SK-N-SH (cell line): ENCODE measurements around the gene SPATA24. TPM values are rescaled to one million over a fixed set of nuclear protein-coding genes. Genes with fewer than 3 reads are reported as not detected.

Experiments
- CTCF ChIA-PET: fragments of 300-600, 350-600 bp; formaldehyde crosslinking; extraction: SDS; loops from one replicate; lab custom pipeline; 2021; lab: Yijun Ruan, JAX
- POLR2A ChIA-PET: fragments of 350-600 bp; sonication (Branson Sonifier 250); formaldehyde crosslinking; extraction: SDS; loops from one replicate; lab custom pipeline; 2020; ENCODE audit warnings: antibody characterized with exemption, inconsistent platforms; lab: Yijun Ruan, JAX
- DNase-seq: peaks from one replicate; pipeline ENCODE4 v3.0.0; 2012
- H2AFZ ChIP-seq: fragments of 200-600 bp; sonication (generic); 2 replicates; pipeline ENCODE4 v1.8.1; 2016; ENCODE audit warnings: antibody characterized with exemption, mild to moderate bottlenecking, low read depth
- H3F3A ChIP-seq: fragments of 200-600 bp; sonication (generic); replicated peaks from 2 replicates; pipeline ENCODE3; 2016; ENCODE audit warnings: antibody characterized with exemption, mild to moderate bottlenecking; ENCODE audit not compliant: insufficient read depth
- H3K27ac ChIP-seq, 2 experiments: fragments of 200-500 bp in 1 of 2; fragments of 200-600 bp in 1 of 2; sonication (Bioruptor generic) in 1 of 2; sonication (generic), shearing (Covaris generic) in 1 of 2; 2 replicates each; pipeline versions ENCODE4 v1.5.1 to v1.6.1; 2014 to 2016; ENCODE audit warnings: low read depth in 2 of 2, inconsistent platforms in 1 of 2, low read length in 1 of 2, mild to moderate bottlenecking in 1 of 2, mixed read lengths in 1 of 2
- H3K27me3 ChIP-seq: fragments of 200-600 bp; sonication (generic), shearing (Covaris generic); 2 replicates; pipeline ENCODE4 v1.6.1; 2016; ENCODE audit warnings: mixed run types; ENCODE audit not compliant: insufficient read depth
- H3K36me3 ChIP-seq, 2 experiments: fragments of 200-500 bp in 1 of 2; fragments of 200-600 bp in 1 of 2; sonication (Bioruptor generic) in 1 of 2; sonication (generic) in 1 of 2; replicated peaks in 1 of 2; 2 replicates each; pipeline versions ENCODE3 to v1.5.1; 2014 to 2016; ENCODE audit warnings: low read length in 1 of 2, mild to moderate bottlenecking in 1 of 2; ENCODE audit not compliant: insufficient read depth in 2 of 2, control insufficient read depth in 1 of 2
- H3K4me1 ChIP-seq, 2 experiments: fragments of 200-500 bp in 1 of 2; fragments of 200-600 bp in 1 of 2; sonication (Bioruptor generic) in 1 of 2; sonication (generic), shearing (Covaris generic) in 1 of 2; 2 replicates each; pipeline versions ENCODE4 v1.5.1 to v1.6.1; 2014 to 2016; ENCODE audit warnings: low read depth in 1 of 2, low read length in 1 of 2, mixed run types in 1 of 2; ENCODE audit not compliant: insufficient read depth in 2 of 2, control insufficient read depth in 1 of 2
- H3K4me2 ChIP-seq: fragments of 200-600 bp; sonication (generic), shearing (Covaris generic); 2 replicates; pipeline ENCODE4 v1.6.1; 2017; ENCODE audit warnings: mixed run types
- H3K4me3 ChIP-seq, 2 experiments: fragments of 200-500 bp in 1 of 2; fragments of 200-600 bp in 1 of 2; sonication (Bioruptor generic) in 1 of 2; sonication (generic), shearing (Covaris generic) in 1 of 2; 2 replicates each; pipeline versions ENCODE4 v1.5.1 to v1.8.1; 2014 to 2016; ENCODE audit warnings: low read depth in 2 of 2, inconsistent platforms in 1 of 2, low read length in 1 of 2, mild to moderate bottlenecking in 1 of 2, mixed read lengths in 1 of 2, moderate library complexity in 1 of 2
- H3K79me2 ChIP-seq: fragments of 200-600 bp; sonication (generic); 2 replicates; pipeline ENCODE4 v1.8.1; 2017; ENCODE audit warnings: mild to moderate bottlenecking; ENCODE audit not compliant: insufficient read depth
- H3K9ac ChIP-seq: fragments of 200-600 bp; sonication (generic); 2 replicates; pipeline ENCODE4 v1.6.1; 2017; ENCODE audit warnings: mixed run types
- H3K9me2 ChIP-seq: fragments of 200-600 bp; sonication (generic); 2 replicates; pipeline ENCODE4 v1.6.1; 2017; ENCODE audit warnings: mixed run types
- H3K9me3 ChIP-seq: fragments of 200-600 bp; sonication (generic); 2 replicates; pipeline ENCODE4 v1.6.1; 2017; ENCODE audit warnings: mixed run types, mild to moderate bottlenecking, moderate library complexity
- H4K20me1 ChIP-seq: fragments of 200-600 bp; sonication (generic); 2 replicates; pipeline ENCODE4 v1.6.1; 2017; ENCODE audit warnings: mild to moderate bottlenecking, mixed run types; ENCODE audit not compliant: insufficient read depth
- CHD2 ChIP-seq: fragments of 150-350 bp; IDR thresholded peaks from 2 replicates; pipeline ENCODE4 v1.6.1; 2018; ENCODE audit warnings: low read length; ENCODE audit not compliant: partially characterized antibody
- CTCF ChIP-seq: fragments of 200-600 bp; sonication (generic); IDR thresholded peaks from 2 replicates; pipeline ENCODE4 v1.6.1; 2017; ENCODE audit warnings: antibody characterized with exemption, mild to moderate bottlenecking, moderate library complexity
- EP300 ChIP-seq, 2 experiments: IDR thresholded peaks; 2 replicates each; pipeline versions ENCODE4 v1.4.0 to v1.6.1; 2012; ENCODE audit warnings: borderline replicate concordance in 1 of 2, low read depth in 1 of 2, low read length in 1 of 2
- FOXM1 ChIP-seq: IDR thresholded peaks from 2 replicates; pipeline ENCODE4 v1.4.0; 2012; ENCODE audit warnings: low read depth, mild to moderate bottlenecking
- GABPA ChIP-seq: IDR thresholded peaks from 2 replicates; pipeline ENCODE4 v1.4.0; 2012; ENCODE audit warnings: low read depth, mild to moderate bottlenecking
- MAX ChIP-seq: IDR thresholded peaks from 2 replicates; pipeline ENCODE4 v1.4.0; 2012; ENCODE audit warnings: low read depth
- MEF2A ChIP-seq: IDR thresholded peaks from 2 replicates; pipeline ENCODE4 v1.4.0; 2012; ENCODE audit warnings: low read depth, borderline replicate concordance
- MXI1 ChIP-seq: IDR thresholded peaks from 2 replicates; pipeline ENCODE4 v1.6.1; 2012; ENCODE audit warnings: mild to moderate bottlenecking, low read depth, low read length, improper control_type of control experiment
- NRF1 ChIP-seq: IDR thresholded peaks from 2 replicates; pipeline ENCODE4 v1.6.1; 2012; ENCODE audit warnings: low read depth, mild to moderate bottlenecking, low read length
- PBX3 ChIP-seq: IDR thresholded peaks from 2 replicates; pipeline ENCODE4; 2012
- REST ChIP-seq: IDR thresholded peaks from 2 replicates; pipeline ENCODE4 v1.6.1; 2012; ENCODE audit warnings: mild to moderate bottlenecking, low read depth, low read length, moderate library complexity
- RXRA ChIP-seq: IDR thresholded peaks from 2 replicates; pipeline ENCODE4 v1.4.0; 2012; ENCODE audit warnings: low read depth, mild to moderate bottlenecking, borderline replicate concordance
- SIN3A ChIP-seq: IDR thresholded peaks from 2 replicates; pipeline ENCODE4 v1.6.1; 2012; ENCODE audit warnings: low read depth, mild to moderate bottlenecking, low read length, moderate library complexity, borderline replicate concordance
- TCF12 ChIP-seq: IDR thresholded peaks from 2 replicates; pipeline ENCODE4 v1.4.0; 2012
- WGBS: methylation state at CpG from one replicate; pipeline ENCODE4 v1.1.6; 2017; ENCODE audit warnings: low lambda C conversion rate; 5-methylcytosine and 5-hydroxymethylcytosine counted together
- polyA plus RNA-seq, 3 experiments: library from polyadenylated mRNA; depleted of rRNA; stranded (reverse); fragments of >200 nt; gene quantifications; 2 replicates each; pipeline ENCODE4 v1.2.3, GENCODE V29; 2012

Gene SPATA24
- polyA plus RNA-seq, 1 of the 3 experiments (the other 2 are of a cell fraction): 7.6 TPM

GRCh38 chr5:139378101-139378825, 25.6 kb downstream of the SPATA24 start:
- peaks cover 7% of the 10 kb centered on the region; the same call in 1 of the 2 replicates for H4K20me1 ChIP-seq
- H3K9me2 ChIP-seq: no peaks in the 10 kb centered on the region
- no peaks in the 10 kb centered on the region for H3K9me3 ChIP-seq
- no peak overlapping the region for H3K9ac ChIP-seq
- POLR2A ChIA-PET: interaction anchor here (0.6 kb wide), 1 partner anchor 15 kb away, joined by 3 read pairs; no protein-coding TSS in a partner anchor
- no peak for TF ChIP-seq MEF2A
- TF ChIP-seq EP300 (IDR thresholded peaks at IDR 0.05; ENCODE audit: borderline replicate concordance in 1 of 2, low read depth in 1 of 2, low read length in 1 of 2): no peak
- TF ChIP-seq RXRA: no peak
- TF ChIP-seq FOXM1: no peak
- TF ChIP-seq NRF1: no peak
- TF ChIP-seq PBX3: no peak
- no peak for TF ChIP-seq CTCF
- TF ChIP-seq TCF12: no peak
- no peak for TF ChIP-seq MAX
- TF ChIP-seq MXI1: no peak
- TF ChIP-seq, all 33 proteins: peak for 0
- no peak overlapping the region for H3K4me3 ChIP-seq
- H2AFZ ChIP-seq: no peak overlapping the region
- no peak for DNase-seq
- H3K27me3 ChIP-seq: no peaks in the 10 kb centered on the region
- H3K27ac ChIP-seq: no peak overlapping the region
- CTCF ChIA-PET: interaction anchor here (1.3 kb wide), 2 partner anchors 14 to 15 kb away, joined by 3 to 4 read pairs; no protein-coding TSS in a partner anchor
- no peak overlapping the region for H3K4me2 ChIP-seq
- peaks cover 8 to 15% of the 10 kb centered on the region in 2 experiments; a peak in 2 of 4 replicates for H3K4me1 ChIP-seq
- H3K36me3 ChIP-seq: no peaks in the 10 kb centered on the region
- no peaks in the 10 kb centered on the region for H3K79me2 ChIP-seq
- WGBS: 93% methylated on average over 36 of the region's 47 CpGs
- peaks cover 5% of the 10 kb centered on the region for H3F3A ChIP-seq

- Histone ChIP-seq H3K9me2 (no peaks in the 10 kb centered on the region), H3K9ac (no peak overlapping the region), H3K4me2 (no peak overlapping the region), H3K4me1 (peaks cover 4 to 9% of the 10 kb centered on the region in 2 experiments; a peak in 2 of 4 replicates), H3K79me2 (no peaks in the 10 kb centered on the region), H4K20me1 (peaks cover 7% of the 10 kb centered on the region; the same call in 1 of the 2 replicates), H3K9me3 (no peaks in the 10 kb centered on the region), H3F3A (peaks cover 10% of the 10 kb centered on the region), H3K27ac (no peak overlapping the region), H3K4me3 (no peak overlapping the region), H3K36me3 (peaks cover 1 to 5% of the 10 kb centered on the region in 2 experiments), H2AFZ (no peak overlapping the region), H3K27me3 (no peaks in the 10 kb centered on the region)
- TF ChIP-seq REST (no peak), NRF1 (no peak), CHD2 (no peak), SIN3A (no peak), GABPA (no peak)
- ChIA-PET CTCF (interaction anchor here (1.3 kb wide), 1 partner anchor 16 kb away, joined by 3 read pairs; no protein-coding TSS in a partner anchor), POLR2A (no interaction called here)
- 94% methylated on average over 3 of the region's 3 CpGs for WGBS
- DNase-seq: no peak
Observed at GRCh38 chr5:139377226-139377625, 26.7 kb downstream of the SPATA24 start.
